HL-60 (cell line): Measurements from ENCODE around the gene FGF14.

Experiments
- CTCF ChIP-seq: IDR thresholded peaks from one replicate; pipeline ENCODE4 v1.5.1; 2011; ENCODE audit warnings: low read length, control low read depth, inconsistent platforms; ENCODE audit not compliant: insufficient read depth
- POLR2AphosphoS5 ChIP-seq: IDR thresholded peaks from 2 replicates; pipeline ENCODE4 v1.6.1; 2012; ENCODE audit warnings: low read depth

GRCh38 chr13:101697745-101698144 is 704.1 kb downstream of the FGF14 start:
- TF ChIP-seq POLR2AphosphoS5 (no peak), CTCF (no peak)
